K562 (cell line): ENCODE measurements around the gene ILDR1. TPM values are rescaled to one million over a fixed set of nuclear protein-coding genes. Genes with fewer than 3 reads are reported as not detected.

Experiments used
- ATAC-seq: fragments of 200-7000 bp; cut with Tn5 transposase; 3 replicates; pipeline ENCODE4 v1.9.1; 2020; ENCODE audit warnings: moderate library complexity
- BruUV-seq: library from RNA; stranded (reverse); fragments of 400-500 nt; replicated peaks from 2 replicates; lab custom pipeline; 2021; lab: Mats Ljungman, UMichigan
- CTCF ChIA-PET: fragments of 300-600 bp; formaldehyde crosslinking; extraction: SDS; loops from one replicate; lab custom pipeline; 2021; ENCODE audit warnings: low intra/inter-chr PET ratio; lab: Yijun Ruan, JAX
- POLR2A ChIA-PET: fragments of 300-600, 350-650 bp; sonication (Branson Sonifier 250); formaldehyde crosslinking; extraction: SDS; loops from one replicate; lab custom pipeline; 2021; ENCODE audit warnings: antibody characterized with exemption, inconsistent platforms; lab: Yijun Ruan, JAX
- DNase-seq, 4 experiments: peaks; one replicate each; pipeline versions ENCODE4 v3.0.0 to v3.0.0-alpha.2; 2011 to 2018; ENCODE audit warnings: low spot score in 3 of 4, mixed read lengths in 3 of 4; ENCODE audit errors: extremely low read depth in 1 of 4
- FAIRE-seq: peaks from 2 replicates; lab custom pipeline; 2011; peaks lifted over from hg19 to GRCh38; lab: Jason Lieb, UNC
- H2AFZ ChIP-seq: 2 replicates; pipeline ENCODE4 v1.6.0; 2011; ENCODE audit warnings: low read depth, low read length, control low read depth, inconsistent platforms
- H3K27ac ChIP-seq: fragments of 200-600 bp; 3 replicates; pipeline ENCODE4 v1.8.0; 2011; ENCODE audit warnings: low read depth, mild to moderate bottlenecking, control low read depth, inconsistent platforms, low read length, moderate library complexity, mixed read lengths; ENCODE audit errors: extremely low read depth
- H3K27me3 ChIP-seq, 2 experiments: fragments of 300-600 bp in 1 of 2; 2 replicates in 1 of 2; 3 replicates in 1 of 2; pipeline versions ENCODE4 v1.6.0 to v1.8.0; 2011; ENCODE audit warnings: inconsistent platforms in 2 of 2, low read length in 2 of 2, mild to moderate bottlenecking in 1 of 2, mixed read lengths in 1 of 2, moderate library complexity in 1 of 2; ENCODE audit not compliant: control insufficient read depth in 2 of 2, insufficient read depth in 2 of 2
- H3K36me3 ChIP-seq: fragments of 300-600 bp; 3 replicates; pipeline ENCODE4 v1.8.0; 2011; ENCODE audit warnings: mild to moderate bottlenecking, low read length, inconsistent platforms; ENCODE audit not compliant: control insufficient read depth, insufficient read depth
- H3K4me1 ChIP-seq, 2 experiments: fragments of 200-600 bp in 1 of 2; replicated peaks in 1 of 2; 2 replicates in 1 of 2; 3 replicates in 1 of 2; pipeline versions ENCODE4 v1.5.1 to v1.8.0; 2011; ENCODE audit warnings: inconsistent platforms in 2 of 2, low read length in 2 of 2, mild to moderate bottlenecking in 1 of 2, mixed read lengths in 1 of 2, moderate library complexity in 1 of 2; ENCODE audit not compliant: control insufficient read depth in 2 of 2, insufficient read depth in 2 of 2
- H3K4me2 ChIP-seq: 2 replicates; pipeline ENCODE4 v1.6.1; 2011; ENCODE audit warnings: low read length, control low read depth, inconsistent platforms, mixed read lengths; ENCODE audit not compliant: insufficient read depth
- H3K4me3 ChIP-seq: fragments of 200-600 bp; sonication (generic), shearing (Covaris generic); 2 replicates; pipeline ENCODE4 v1.5.1; 2016; ENCODE audit warnings: control low read depth, inconsistent platforms
- H3K79me2 ChIP-seq: fragments of 200-600 bp; 3 replicates; pipeline ENCODE4 v1.8.0; 2011; ENCODE audit warnings: low read length, inconsistent platforms; ENCODE audit not compliant: control insufficient read depth, insufficient read depth
- H3K9ac ChIP-seq, 2 experiments: 2 replicates each; pipeline versions ENCODE4 v1.6.0 to v1.6.1; 2011; ENCODE audit warnings: low read depth in 2 of 2, low read length in 2 of 2, control low read depth in 1 of 2, inconsistent platforms in 1 of 2, mild to moderate bottlenecking in 1 of 2, mixed read lengths in 1 of 2; ENCODE audit not compliant: insufficient read depth in 1 of 2
- H3K9me1 ChIP-seq: one replicate; pipeline ENCODE4 v1.6.0; 2011; ENCODE audit warnings: inconsistent platforms, mild to moderate bottlenecking, low read length, moderate library complexity; ENCODE audit not compliant: control insufficient read depth, insufficient read depth
- H3K9me3 ChIP-seq: replicated peaks from 2 replicates; pipeline ENCODE4 v1.5.1; 2011; ENCODE audit warnings: low read depth, low read length, inconsistent platforms; ENCODE audit not compliant: control insufficient read depth, insufficient read depth
- H4K20me1 ChIP-seq: replicated peaks from 2 replicates; pipeline ENCODE4 v1.6.1; 2011; ENCODE audit warnings: low read length, inconsistent platforms, mixed read lengths; ENCODE audit not compliant: control insufficient read depth, insufficient read depth
- KDM1A ChIP-seq, 2 experiments: fragments of 450-650 bp; IDR thresholded peaks; 2 replicates each; pipeline ENCODE4 v1.6.1; 2016; ENCODE audit warnings: mild to moderate bottlenecking in 2 of 2
- MAFF ChIP-seq: IDR thresholded peaks from 2 replicates; pipeline ENCODE4 v1.6.1; 2012; ENCODE audit warnings: low read length, improper control_type of control experiment
- MAFG ChIP-seq: fragments of 450-650 bp; conservative IDR thresholded peaks from 2 replicates; pipeline ENCODE4 v1.6.1; 2016; ENCODE audit warnings: missing genetic modification characterization, missing compliant biosample characterization
- MYNN ChIP-seq, 2 experiments: sonication (generic); formaldehyde crosslinking in 1 of 2; IDR thresholded peaks; 2 replicates each; pipeline versions ENCODE4 v1.5.0 to v1.6.1; 2016 to 2020; ENCODE audit warnings: antibody characterized with exemption in 1 of 2, missing genetic modification reagents in 1 of 2
- NUFIP1 ChIP-seq: fragments of 450-650 bp; IDR thresholded peaks from 2 replicates; pipeline ENCODE4 v1.6.1; 2018; ENCODE audit not compliant: partially characterized antibody
- RBBP5 ChIP-seq: fragments of 200-600 bp; sonication (generic); IDR thresholded peaks from 2 replicates; pipeline ENCODE4 v1.6.1; 2012; ENCODE audit warnings: borderline replicate concordance, mild to moderate bottlenecking, low read length, control low read depth, inconsistent platforms; ENCODE audit not compliant: insufficient read depth, poor library complexity, severe bottlenecking
- SAFB2 ChIP-seq: fragments of 200-400 bp; formaldehyde crosslinking; IDR thresholded peaks from 2 replicates; pipeline ENCODE4 v1.6.1; 2018; ENCODE audit warnings: borderline replicate concordance, low read length, low read depth, moderate library complexity; ENCODE audit not compliant: severe bottlenecking
- TBP ChIP-seq: optimal IDR thresholded peaks from 2 replicates; pipeline ENCODE3; 2011; ENCODE audit warnings: low read depth, low read length, improper control_type of control experiment
- TCFL5 ChIP-seq: fragments of 250-450 bp; sonication (Bioruptor Pico); conservative IDR thresholded peaks from 2 replicates; pipeline ENCODE4 v1.6.1; 2021; ENCODE audit warnings: mild to moderate bottlenecking, moderate library complexity, matching md5 sums
- ZHX1 ChIP-seq: fragments of 150-350 bp; conservative IDR thresholded peaks from 2 replicates; pipeline ENCODE4 v1.6.1; 2014; ENCODE audit warnings: low read length
- ZKSCAN8 ChIP-seq: fragments of 200-800 bp; sonication (Bioruptor generic); IDR thresholded peaks from 2 replicates; pipeline ENCODE4 v1.6.1; 2016; ENCODE audit warnings: missing genetic modification characterization, missing compliant biosample characterization
- ZNF174 ChIP-seq: fragments of 250-450 bp; sonication (Bioruptor Pico); IDR thresholded peaks from 2 replicates; pipeline ENCODE4 v1.4.0; 2020; ENCODE audit warnings: mild to moderate bottlenecking
- ZNF282 ChIP-seq: sonication (generic); formaldehyde crosslinking; IDR thresholded peaks from 2 replicates; pipeline ENCODE4 v1.8.1; 2023; ENCODE audit warnings: missing genetic modification reagents
- ZNF644 ChIP-seq: fragments of 200-800 bp; sonication (Bioruptor generic); IDR thresholded peaks from 2 replicates; pipeline ENCODE4 v1.6.1; 2016; ENCODE audit warnings: low read depth, missing genetic modification characterization, missing compliant biosample characterization
- ZNF696 ChIP-seq: fragments of 250-450 bp; sonication (Bioruptor Pico); conservative IDR thresholded peaks from 2 replicates; pipeline ENCODE4 v1.4.0; 2020; ENCODE audit warnings: mild to moderate bottlenecking, moderate library complexity
- ZNF717 ChIP-seq: fragments of 250-450 bp; sonication (Bioruptor Pico); IDR thresholded peaks from 2 replicates; pipeline ENCODE4 v1.5.0; 2021
- WGBS: fragments of 100-300 bp; shearing (Covaris generic); methylation state at CpG from one replicate; pipeline ENCODE4 v1.1.6; 2016; ENCODE audit warnings: low coverage, mixed read lengths; ENCODE audit not compliant: insufficient coverage; ENCODE audit errors: missing lambda C conversion rate; 5-methylcytosine and 5-hydroxymethylcytosine counted together
- in situ Hi-C: fragments of 300-500 bp; cut with MboI; formaldehyde crosslinking; loops from 4 replicates; pipeline ENCODE4 v1.15.0; 2018; ENCODE audit warnings: inconsistent platforms, mixed read lengths
- intact Hi-C: fragments of 100-400 bp; cut with micrococcal nuclease; formaldehyde crosslinking; loops from 2 replicates; pipeline ENCODE4 v1.14.2; 2022
- polyA plus RNA-seq, 8 experiments: library from polyadenylated mRNA; depleted of rRNA in 4 of 8; stranded (reverse) in 5 of 8; unstranded in 3 of 8; fragments of >200 nt; fragmentation: Nextera tagmentation in 2 of 8; fragmentation: Illumina TruSeq in 1 of 8; extraction: Ambion mirVana in 2 of 8; extraction: Trizol in 1 of 8; gene quantifications; 2 replicates each; pipeline versions ENCODE4 v1.2.1 to v1.2.3, GENCODE V29; 2011 to 2014; ENCODE audit warnings: inconsistent platforms in 1 of 8, missing spikeins in 1 of 8
- total RNA-seq, 7 experiments: library from RNA; depleted of rRNA in 6 of 7; stranded (reverse); fragments of >200 nt in 6 of 7; fragmentation: Illumina TruSeq in 2 of 7; extraction: Trizol in 2 of 7; gene quantifications; 2 replicates each; pipeline versions ENCODE4 v1.2.1 to v1.2.3, GENCODE V29; 2011 to 2021; ENCODE audit warnings: low replicate concordance in 1 of 7
- TF ChIP-seq, protein P1 (sequence below): fragments of 250-450 bp; sonication (Bioruptor Pico); IDR thresholded peaks from 2 replicates; pipeline ENCODE4 v1.5.0; 2021; ENCODE audit warnings: mild to moderate bottlenecking, borderline replicate concordance
- TF ChIP-seq, protein P2 (sequence below): fragments of 450-650 bp; IDR thresholded peaks from 2 replicates; pipeline ENCODE4 v1.6.1; 2016; ENCODE audit warnings: borderline replicate concordance

The ILDR1 gene
- total and polyA plus RNA-seq, 9 of the 15 experiments (the other 6 are each of a cell fraction or from before 2014, with no cell fraction given), result 0.04 TPM; not detected in 8

GRCh38 chr3:122052968-122053367, 30.9 kb upstream of the ILDR1 start:
- Histone ChIP-seq H3K9ac (no peak overlapping the region), H4K20me1 (no peaks in the 10 kb centered on the region), H3K36me3 (no peaks in the 10 kb centered on the region), H3K27ac (no peak overlapping the region), H3K4me2 (no peak overlapping the region), H3K4me3 (no peak overlapping the region), H2AFZ (no peak overlapping the region), H3K4me1 (no peaks in the 10 kb centered on the region), H3K9me3 (no peaks in the 10 kb centered on the region), H3K9me1 (no peaks in the 10 kb centered on the region), H3K79me2 (no peaks in the 10 kb centered on the region), H3K27me3 (no peaks in the 10 kb centered on the region)
- no TSS peak for BruUV-seq
- FAIRE-seq (no peak), DNase-seq (no peak), ATAC-seq (no peak)
- TF ChIP-seq TCFL5 (CRISPR knock-in tag) (no peak), ZNF696 (CRISPR knock-in tag) (no peak), MAFG (tag) (no peak), ZNF174 (no peak), ZNF282 (no peak), RBBP5 (no peak), TBP (no peak), MYNN (IDR thresholded peaks at IDR 0.05) (no peak), MYNN (CRISPR knock-in tag; IDR thresholded peaks at IDR 0.05) (no peak), ZNF717 (CRISPR knock-in tag) (no peak), SAFB2 (no peak), ZNF644 (tag) (no peak), ZKSCAN8 (CRISPR knock-in tag) (no peak), KDM1A (IDR thresholded peaks at IDR 0.05) (no peak), MAFF (no peak), ZHX1 (no peak), NUFIP1 (no peak)
- TF ChIP-seq, protein P1, sequence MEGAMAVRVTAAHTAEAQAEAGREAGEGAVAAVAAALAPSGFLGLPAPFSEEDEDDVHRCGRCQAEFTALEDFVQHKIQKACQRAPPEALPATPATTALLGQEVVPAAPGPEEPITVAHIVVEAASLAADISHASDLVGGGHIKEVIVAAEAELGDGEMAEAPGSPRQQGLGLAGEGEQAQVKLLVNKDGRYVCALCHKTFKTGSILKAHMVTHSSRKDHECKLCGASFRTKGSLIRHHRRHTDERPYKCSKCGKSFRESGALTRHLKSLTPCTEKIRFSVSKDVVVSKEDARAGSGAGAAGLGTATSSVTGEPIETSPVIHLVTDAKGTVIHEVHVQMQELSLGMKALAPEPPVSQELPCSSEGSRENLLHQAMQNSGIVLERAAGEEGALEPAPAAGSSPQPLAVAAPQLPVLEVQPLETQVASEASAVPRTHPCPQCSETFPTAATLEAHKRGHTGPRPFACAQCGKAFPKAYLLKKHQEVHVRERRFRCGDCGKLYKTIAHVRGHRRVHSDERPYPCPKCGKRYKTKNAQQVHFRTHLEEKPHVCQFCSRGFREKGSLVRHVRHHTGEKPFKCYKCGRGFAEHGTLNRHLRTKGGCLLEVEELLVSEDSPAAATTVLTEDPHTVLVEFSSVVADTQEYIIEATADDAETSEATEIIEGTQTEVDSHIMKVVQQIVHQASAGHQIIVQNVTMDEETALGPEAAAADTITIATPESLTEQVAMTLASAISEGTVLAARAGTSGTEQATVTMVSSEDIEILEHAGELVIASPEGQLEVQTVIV (CRISPR knock-in tag), result no peak
- TF ChIP-seq, protein P2, sequence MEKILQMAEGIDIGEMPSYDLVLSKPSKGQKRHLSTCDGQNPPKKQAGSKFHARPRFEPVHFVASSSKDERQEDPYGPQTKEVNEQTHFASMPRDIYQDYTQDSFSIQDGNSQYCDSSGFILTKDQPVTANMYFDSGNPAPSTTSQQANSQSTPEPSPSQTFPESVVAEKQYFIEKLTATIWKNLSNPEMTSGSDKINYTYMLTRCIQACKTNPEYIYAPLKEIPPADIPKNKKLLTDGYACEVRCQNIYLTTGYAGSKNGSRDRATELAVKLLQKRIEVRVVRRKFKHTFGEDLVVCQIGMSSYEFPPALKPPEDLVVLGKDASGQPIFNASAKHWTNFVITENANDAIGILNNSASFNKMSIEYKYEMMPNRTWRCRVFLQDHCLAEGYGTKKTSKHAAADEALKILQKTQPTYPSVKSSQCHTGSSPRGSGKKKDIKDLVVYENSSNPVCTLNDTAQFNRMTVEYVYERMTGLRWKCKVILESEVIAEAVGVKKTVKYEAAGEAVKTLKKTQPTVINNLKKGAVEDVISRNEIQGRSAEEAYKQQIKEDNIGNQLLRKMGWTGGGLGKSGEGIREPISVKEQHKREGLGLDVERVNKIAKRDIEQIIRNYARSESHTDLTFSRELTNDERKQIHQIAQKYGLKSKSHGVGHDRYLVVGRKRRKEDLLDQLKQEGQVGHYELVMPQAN, result no peak
- ChIA-PET POLR2A (no interaction called here), CTCF (no interaction called here)
- 0% methylated on average over 3 of the region's 3 CpGs for WGBS
- in situ Hi-C loops (no loop called here), intact Hi-C loops (no loop called here)
